H1 (cell line): ENCODE data around the gene ME3. TPM values are rescaled to one million over a fixed set of nuclear protein-coding genes. Genes with fewer than 3 reads are reported as not detected.

ENCODE experiments used
- CTCF ChIA-PET: fragments of 300-600 bp; sonication (Branson Sonifier 250); formaldehyde crosslinking; loops from one replicate; lab custom pipeline; 2021; ENCODE audit not compliant: partially characterized antibody; lab: Charles Lee
- POLR2A ChIA-PET: fragments of 300-600 bp; sonication (Branson Sonifier 250); formaldehyde crosslinking; loops from one replicate; lab custom pipeline; 2021; ENCODE audit warnings: inconsistent platforms; ENCODE audit not compliant: partially characterized antibody; lab: Charles Lee
- DNase-seq, 2 experiments: peaks; one replicate each; pipeline versions ENCODE4 v3.0.0 to v3.0.0-alpha.2; 2010 to 2022; ENCODE audit warnings: low spot score in 2 of 2, low read depth in 1 of 2, mixed read lengths in 1 of 2
- FAIRE-seq: peaks from 2 replicates; lab custom pipeline; 2011; peaks lifted over from hg19 to GRCh38; lab: Jason Lieb, UNC
- H2AFZ ChIP-seq: 2 replicates; pipeline ENCODE4 v1.8.1; 2012; ENCODE audit warnings: low read length, inconsistent platforms
- H2AK5ac ChIP-seq: 2 replicates; pipeline ENCODE4 v1.6.1; 2013; ENCODE audit warnings: low read depth, low read length
- H2BK120ac ChIP-seq: replicated peaks from 2 replicates; pipeline ENCODE3; 2013; ENCODE audit warnings: low read depth, low read length, inconsistent platforms
- H2BK12ac ChIP-seq: 2 replicates; pipeline ENCODE4 v1.6.1; 2013; ENCODE audit warnings: low read depth, low read length
- H2BK15ac ChIP-seq: 2 replicates; pipeline ENCODE4 v1.6.1; 2013; ENCODE audit warnings: low read length
- H2BK20ac ChIP-seq: 2 replicates; pipeline ENCODE4 v1.6.1; 2013; ENCODE audit warnings: low read length
- H2BK5ac ChIP-seq: 2 replicates; pipeline ENCODE4 v1.6.1; 2013; ENCODE audit warnings: low read depth, low read length
- H3K14ac ChIP-seq: 2 replicates; pipeline ENCODE4 v1.6.1; 2013; ENCODE audit warnings: inconsistent platforms; ENCODE audit not compliant: insufficient read length
- H3K18ac ChIP-seq: 2 replicates; pipeline ENCODE4 v1.6.1; 2013; ENCODE audit warnings: low read length; ENCODE audit errors: extremely low read depth
- H3K23ac ChIP-seq: 2 replicates; pipeline ENCODE4 v1.6.1; 2013; ENCODE audit warnings: inconsistent platforms; ENCODE audit not compliant: insufficient read length
- H3K23me2 ChIP-seq: 2 replicates; pipeline ENCODE4 v1.6.1; 2013; ENCODE audit warnings: low read depth, low read length
- H3K27ac ChIP-seq: 2 replicates; pipeline ENCODE4 v1.6.1; 2011; ENCODE audit warnings: low read depth, low read length, inconsistent platforms
- H3K27me3 ChIP-seq, 4 experiments: replicated peaks in 1 of 4; 1 replicate in 1 of 4; 2 replicates in 3 of 4; pipeline versions ENCODE4 v1.6.1 to v1.8.1; 2011 to 2013; ENCODE audit warnings: low read length in 3 of 4, mild to moderate bottlenecking in 3 of 4, inconsistent platforms in 2 of 4, mixed read lengths in 2 of 4, moderate library complexity in 1 of 4; ENCODE audit not compliant: control insufficient read depth in 3 of 4, insufficient read depth in 3 of 4; ENCODE audit errors: extremely low read depth in 1 of 4
- H3K36me3 ChIP-seq, 4 experiments: 2 replicates each; pipeline versions ENCODE4 v1.6.1 to v1.8.1; 2011 to 2013; ENCODE audit warnings: mild to moderate bottlenecking in 4 of 4, low read length in 3 of 4, moderate library complexity in 2 of 4, control low read depth in 1 of 4, inconsistent platforms in 1 of 4; ENCODE audit not compliant: insufficient read depth in 4 of 4, control insufficient read depth in 2 of 4
- H3K4ac ChIP-seq: replicated peaks from 2 replicates; pipeline ENCODE3; 2013; ENCODE audit warnings: low read length, low read depth, mixed read lengths, inconsistent platforms; ENCODE audit not compliant: insufficient read length
- H3K4me1 ChIP-seq, 4 experiments: replicated peaks in 1 of 4; 1 replicate in 1 of 4; 2 replicates in 3 of 4; pipeline versions ENCODE4 v1.6.1 to v1.8.1; 2011 to 2013; ENCODE audit warnings: low read length in 3 of 4, inconsistent platforms in 2 of 4, mixed read lengths in 1 of 4; ENCODE audit not compliant: insufficient read depth in 4 of 4, control insufficient read depth in 3 of 4
- H3K4me2 ChIP-seq, 2 experiments: 2 replicates each; pipeline versions ENCODE4 v1.6.1 to v1.8.1; 2011 to 2013; ENCODE audit warnings: low read depth in 2 of 2, low read length in 2 of 2, control low read depth in 1 of 2, inconsistent platforms in 1 of 2, mild to moderate bottlenecking in 1 of 2; ENCODE audit not compliant: insufficient read depth in 1 of 2
- H3K4me3 ChIP-seq, 4 experiments: fragments of 200-600, 300-600 bp in 1 of 4; sonication (generic), shearing (Covaris generic), sonication (Bioruptor Twin) in 1 of 4; 2 replicates each; pipeline versions ENCODE4 v1.5.1 to v1.8.1; 2011 to 2016; ENCODE audit warnings: low read length in 4 of 4, low read depth in 3 of 4, control low read depth in 2 of 4, inconsistent platforms in 2 of 4, mild to moderate bottlenecking in 2 of 4, mixed read lengths in 1 of 4, moderate library complexity in 1 of 4; ENCODE audit not compliant: insufficient read depth in 2 of 4; ENCODE audit errors: extremely low read depth in 1 of 4
- H3K56ac ChIP-seq: replicated peaks from 2 replicates; pipeline ENCODE3; 2013; ENCODE audit warnings: low read depth, mild to moderate bottlenecking, mixed read lengths, low read length, inconsistent platforms; ENCODE audit not compliant: insufficient read length
- H3K79me1 ChIP-seq: 2 replicates; pipeline ENCODE4 v1.6.1; 2013; ENCODE audit warnings: low read depth, low read length, control low read depth
- H3K79me2 ChIP-seq, 2 experiments: 2 replicates each; pipeline versions ENCODE4 v1.6.1 to v1.8.1; 2012 to 2013; ENCODE audit warnings: low read length in 2 of 2, mild to moderate bottlenecking in 2 of 2, inconsistent platforms in 1 of 2; ENCODE audit not compliant: insufficient read depth in 2 of 2, control insufficient read depth in 1 of 2
- H3K9ac ChIP-seq, 4 experiments: replicated peaks in 1 of 4; 1 replicate in 1 of 4; 2 replicates in 3 of 4; pipeline versions ENCODE4 v1.6.1 to v1.8.1; 2011 to 2013; ENCODE audit warnings: low read depth in 3 of 4, low read length in 3 of 4, control low read depth in 2 of 4, mild to moderate bottlenecking in 2 of 4, moderate library complexity in 2 of 4, inconsistent platforms in 1 of 4; ENCODE audit errors: extremely low read depth in 1 of 4
- H3K9me3 ChIP-seq, 2 experiments: 2 replicates each; pipeline versions ENCODE4 v1.6.1 to v1.8.1; 2012 to 2013; ENCODE audit warnings: mild to moderate bottlenecking in 2 of 2, moderate library complexity in 2 of 2, control low read depth in 1 of 2, inconsistent platforms in 1 of 2, low read depth in 1 of 2, low read length in 1 of 2, mixed read lengths in 1 of 2; ENCODE audit not compliant: insufficient read depth in 2 of 2
- H4K20me1 ChIP-seq, 2 experiments: replicated peaks in 1 of 2; 2 replicates each; pipeline versions ENCODE3 to v1.8.1; 2011 to 2013; ENCODE audit warnings: inconsistent platforms in 2 of 2, low read length in 2 of 2, mild to moderate bottlenecking in 1 of 2; ENCODE audit not compliant: insufficient read depth in 2 of 2, control insufficient read depth in 1 of 2
- H4K5ac ChIP-seq: 2 replicates; pipeline ENCODE4 v1.6.1; 2013; ENCODE audit warnings: low read length, low read depth, mixed read lengths, inconsistent platforms; ENCODE audit not compliant: insufficient read length
- H4K8ac ChIP-seq: 2 replicates; pipeline ENCODE4 v1.8.0; 2013; ENCODE audit warnings: mild to moderate bottlenecking, moderate library complexity, low read length, inconsistent platforms; ENCODE audit not compliant: insufficient read depth; ENCODE audit errors: extremely low read depth
- H4K91ac ChIP-seq: replicated peaks from 2 replicates; pipeline ENCODE3; 2013; ENCODE audit warnings: low read length, mixed read lengths, inconsistent platforms; ENCODE audit not compliant: insufficient read length
- CBX8 ChIP-seq: fragments of 300-800, 300-1000 bp; sonication (generic); IDR thresholded peaks from 2 replicates; pipeline ENCODE4 v1.7.1; 2016; ENCODE audit warnings: low read depth, low read length, borderline replicate concordance
- CHD2 ChIP-seq: IDR thresholded peaks from 2 replicates; pipeline ENCODE4 v1.6.1; 2012; ENCODE audit warnings: low read length, improper control_type of control experiment
- HDAC6 ChIP-seq: IDR thresholded peaks from one replicate; pipeline ENCODE4 v1.7.1; 2012; ENCODE audit warnings: low read depth, mild to moderate bottlenecking, inconsistent platforms, low read length, moderate library complexity
- NRF1 ChIP-seq: IDR thresholded peaks from 2 replicates; pipeline ENCODE4 v1.6.1; 2011; ENCODE audit warnings: mild to moderate bottlenecking, low read depth, low read length, improper control_type of control experiment
- TEAD4 ChIP-seq: IDR thresholded peaks from 2 replicates; pipeline ENCODE4 v1.6.1; 2012; ENCODE audit warnings: low read depth, low read length, inconsistent platforms, mixed read lengths
- WGBS, 2 experiments: shearing (Covaris generic) in 1 of 2; methylation state at CpG; one replicate each; pipeline versions ENCODE4 v1.1.6 to v1.1.7; 2013 to 2015; ENCODE audit warnings: low lambda C conversion rate in 2 of 2, mixed read lengths in 2 of 2, inconsistent platforms in 1 of 2, low coverage in 1 of 2, missing lambda C conversion rate in 1 of 2; ENCODE audit not compliant: insufficient replicate concordance in 2 of 2, insufficient coverage in 1 of 2, insufficient read length in 1 of 2; ENCODE audit errors: extremely low coverage in 1 of 2, missing lambda C conversion rate in 1 of 2; 5-methylcytosine and 5-hydroxymethylcytosine counted together
- polyA plus RNA-seq, 7 experiments: library from polyadenylated mRNA; depleted of rRNA in 3 of 7; stranded (reverse) in 5 of 7; unstranded in 2 of 7; fragments of >200 nt in 5 of 7; fragments of 200-250 nt in 2 of 7; gene quantifications; 1 replicate in 5 of 7; 2 replicates in 1 of 7; 4 replicates in 1 of 7; pipeline versions ENCODE4 v1.2.1 to v1.2.3, GENCODE V29; 2011 to 2013; ENCODE audit warnings: missing spikeins in 2 of 7, mixed read lengths in 2 of 7
- total RNA-seq: library from RNA; stranded (reverse); fragmentation: NEBNext Ultra II Directional; extraction: Animal tissue kit (Norgen Biotek cat#: 25700); gene quantifications from 2 replicates; pipeline ENCODE4 v1.2.1, GENCODE V29; 2021

ME3 gene
- total and polyA plus RNA-seq, 2 of the 8 experiments (the other 6 are each of a cell fraction or from before 2014, with no cell fraction given) = 1.5 to 2.8 TPM

DNA sequence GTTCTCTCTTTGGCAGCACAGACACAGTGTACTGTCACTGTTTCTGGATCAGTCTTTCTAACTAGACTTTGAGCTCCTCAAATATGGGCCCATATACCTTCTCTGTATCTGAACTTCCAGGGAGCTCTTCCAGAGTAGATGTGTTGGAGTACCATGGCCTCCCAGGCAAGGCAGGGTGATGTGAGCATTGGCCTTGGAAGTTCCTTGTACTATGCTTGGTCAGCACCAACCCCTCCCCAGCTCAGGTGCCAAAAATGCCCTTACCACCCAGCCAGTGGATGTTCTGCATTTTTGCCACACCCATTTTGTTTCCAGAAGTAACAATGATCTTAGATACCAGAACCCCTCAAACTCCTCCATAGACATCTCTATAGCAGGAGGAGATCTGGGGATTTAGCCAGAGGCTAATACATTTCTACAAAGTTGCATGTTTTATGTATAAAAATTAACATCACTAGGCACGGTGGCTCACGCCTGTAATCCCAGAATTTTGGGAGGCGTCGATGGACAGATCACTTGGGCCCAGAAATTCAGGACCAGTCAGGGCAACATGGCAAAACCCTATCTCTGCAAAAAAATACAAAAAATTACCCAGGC, 165.1 kb downstream of the ME3 start:
- Histone ChIP-seq H3K4ac (no peak overlapping the region), H2AFZ (no peak overlapping the region), H3K4me1 (no peaks in the 10 kb centered on the region), H3K79me1 (no peaks in the 10 kb centered on the region), H4K5ac (no peak overlapping the region), H2AK5ac (no peak overlapping the region), H3K14ac (no peak overlapping the region), H3K27me3 (no peaks in the 10 kb centered on the region), H3K4me3 (no peak overlapping the region), H2BK12ac (no peak overlapping the region), H3K79me2 (no peaks in the 10 kb centered on the region), H3K9ac (no peak overlapping the region), H2BK20ac (no peak overlapping the region), H4K8ac (no peak overlapping the region), H2BK120ac (no peak overlapping the region), H3K4me2 (no peak overlapping the region), H2BK15ac (no peak overlapping the region), H4K20me1 (no peaks in the 10 kb centered on the region), H3K23ac (no peak overlapping the region), H2BK5ac (no peak overlapping the region), H3K9me3 (peaks cover 11% of the 10 kb centered on the region in 2 experiments), H4K91ac (no peak overlapping the region), H3K18ac (no peak overlapping the region), H3K23me2 (no peaks in the 10 kb centered on the region; the same call in 1 of the 2 replicates), H3K27ac (no peak overlapping the region), H3K36me3 (no peaks in the 10 kb centered on the region), H3K56ac (no peak overlapping the region)
- CTCF ChIA-PET = interaction anchor here (0.6 to 1.0 kb wide), 3 partner anchors 9 to 427 kb away, joined by 3 read pairs; no protein-coding TSS in a partner anchor
- POLR2A ChIA-PET = no interaction called here
- no peak for FAIRE-seq
- no peak for TF ChIP-seq CBX8
- TF ChIP-seq HDAC6 = no peak
- TF ChIP-seq TEAD4 = no peak
- no peak for TF ChIP-seq CHD2
- TF ChIP-seq NRF1 = no peak
- WGBS, 2 experiments = 98% methylated on average over 4 of the region's 4 CpGs; no CpG with 5 or more reads in 1 of the 2 experiments
- no peak for DNase-seq
